IMR-90 (cell line): ENCODE data around the gene EPB41L3. TPM values are rescaled to one million over a fixed set of nuclear protein-coding genes. Genes with fewer than 3 reads are reported as not detected.

Experiments
- ATAC-seq: fragments of 200-7000 bp; cut with Tn5 transposase; 2 replicates; pipeline ENCODE4 v1.9.1; 2020; ENCODE audit warnings: low read depth, mild to moderate bottlenecking, moderate library complexity
- BruUV-seq: library from RNA; stranded (reverse); fragments of 400-500 nt; replicated peaks from 2 replicates; lab custom pipeline; 2021; lab: Mats Ljungman, UMichigan
- CTCF ChIA-PET: fragments of 300-600 bp; formaldehyde crosslinking; extraction: SDS; loops from one replicate; lab custom pipeline; 2021; ENCODE audit warnings: antibody characterized with exemption; lab: Yijun Ruan, JAX
- POLR2A ChIA-PET: fragments of 300-600 bp; sonication (Branson Sonifier 250); formaldehyde crosslinking; loops from one replicate; lab custom pipeline; 2022; ENCODE audit warnings: antibody characterized with exemption; ENCODE audit not compliant: unreplicated experiment; lab: Charles Lee
- DNase-seq: peaks from one replicate; pipeline ENCODE4 v3.0.0; 2013
- H2AFZ ChIP-seq: replicated peaks from 2 replicates; pipeline ENCODE3; 2013; ENCODE audit warnings: low read length, mild to moderate bottlenecking; ENCODE audit not compliant: poor library complexity
- H2AK5ac ChIP-seq: 2 replicates; pipeline ENCODE4 v1.6.1; 2013; ENCODE audit warnings: low read depth, low read length, inconsistent platforms
- H2AK9ac ChIP-seq: replicated peaks from 2 replicates; pipeline ENCODE3; 2013; ENCODE audit warnings: mild to moderate bottlenecking, low read depth, low read length, moderate library complexity; ENCODE audit not compliant: poor library complexity
- H2BK120ac ChIP-seq: 2 replicates; pipeline ENCODE4 v1.6.1; 2013; ENCODE audit warnings: low read depth, low read length, inconsistent platforms
- H2BK15ac ChIP-seq: 3 replicates; pipeline ENCODE4 v1.6.1; 2013; ENCODE audit warnings: low read depth, low read length, inconsistent platforms
- H2BK20ac ChIP-seq: 2 replicates; pipeline ENCODE4 v1.6.1; 2013; ENCODE audit warnings: low read depth, mild to moderate bottlenecking, inconsistent platforms, low read length, moderate library complexity
- H2BK5ac ChIP-seq: 2 replicates; pipeline ENCODE4 v1.6.1; 2013; ENCODE audit warnings: mild to moderate bottlenecking, low read depth, low read length, inconsistent platforms; ENCODE audit not compliant: poor library complexity, severe bottlenecking
- H3K14ac ChIP-seq: replicated peaks from 2 replicates; pipeline ENCODE4 v1.6.1; 2013; ENCODE audit warnings: low read depth, low read length, inconsistent platforms
- H3K18ac ChIP-seq: 2 replicates; pipeline ENCODE4 v1.6.1; 2013; ENCODE audit warnings: low read depth, low read length, control low read depth
- H3K23ac ChIP-seq: 2 replicates; pipeline ENCODE4 v1.6.1; 2013; ENCODE audit warnings: low read depth, low read length, inconsistent platforms
- H3K27ac ChIP-seq: 2 replicates; pipeline ENCODE4 v1.5.1; 2013; ENCODE audit warnings: mild to moderate bottlenecking, control low read depth, low read length; ENCODE audit not compliant: insufficient read depth
- H3K27me3 ChIP-seq: 2 replicates; pipeline ENCODE4 v1.6.1; 2013; ENCODE audit warnings: low read length; ENCODE audit not compliant: control insufficient read depth, insufficient read depth
- H3K36me3 ChIP-seq: 2 replicates; pipeline ENCODE4 v1.6.1; 2013; ENCODE audit warnings: low read length, mixed read lengths; ENCODE audit not compliant: control insufficient read depth, insufficient read depth
- H3K4ac ChIP-seq: 2 replicates; pipeline ENCODE4 v1.6.1; 2013; ENCODE audit warnings: low read depth, low read length, inconsistent platforms
- H3K4me1 ChIP-seq: 2 replicates; pipeline ENCODE4 v1.6.1; 2013; ENCODE audit warnings: low read length, mixed read lengths; ENCODE audit not compliant: control insufficient read depth, insufficient read depth
- H3K4me2 ChIP-seq: 2 replicates; pipeline ENCODE4 v1.6.1; 2013; ENCODE audit warnings: low read depth, mild to moderate bottlenecking, control low read depth, low read length, moderate library complexity
- H3K4me3 ChIP-seq: 2 replicates; pipeline ENCODE4 v1.5.1; 2013; ENCODE audit warnings: low read depth, mild to moderate bottlenecking, control low read depth, low read length, moderate library complexity; ENCODE audit not compliant: insufficient read depth
- H3K56ac ChIP-seq: 2 replicates; pipeline ENCODE4 v1.6.1; 2013; ENCODE audit warnings: low read length, inconsistent platforms; ENCODE audit not compliant: insufficient read depth; ENCODE audit errors: extremely low read depth
- H3K79me1 ChIP-seq, 2 experiments: 2 replicates each; pipeline ENCODE4 v1.6.1; 2013; ENCODE audit warnings: low read length in 2 of 2, inconsistent platforms in 1 of 2, low read depth in 1 of 2
- H3K9ac ChIP-seq: 2 replicates; pipeline ENCODE4 v1.6.1; 2013; ENCODE audit warnings: low read depth, low read length, control low read depth
- H3K9me1 ChIP-seq: 2 replicates; pipeline ENCODE4 v1.6.1; 2013; ENCODE audit warnings: low read length, inconsistent platforms; ENCODE audit not compliant: insufficient read depth
- H3K9me3 ChIP-seq: 2 replicates; pipeline ENCODE4 v1.6.1; 2013; ENCODE audit warnings: low read length; ENCODE audit not compliant: control insufficient read depth, insufficient read depth
- H4K20me1 ChIP-seq: 2 replicates; pipeline ENCODE4 v1.6.1; 2013; ENCODE audit warnings: low read length, inconsistent platforms; ENCODE audit not compliant: insufficient read depth
- H4K5ac ChIP-seq: 2 replicates; pipeline ENCODE4 v1.6.1; 2013; ENCODE audit warnings: mild to moderate bottlenecking, low read depth, low read length, control low read depth
- H4K8ac ChIP-seq, 2 experiments: 2 replicates each; pipeline ENCODE4 v1.6.1; 2013; ENCODE audit warnings: low read depth in 2 of 2, low read length in 2 of 2, control low read depth in 1 of 2, inconsistent platforms in 1 of 2
- H4K91ac ChIP-seq: 2 replicates; pipeline ENCODE4 v1.6.1; 2013; ENCODE audit warnings: low read depth, low read length, inconsistent platforms; ENCODE audit not compliant: insufficient read depth
- BHLHE40 ChIP-seq: fragments of 150-350 bp; IDR thresholded peaks from 2 replicates; pipeline ENCODE4 v1.6.1; 2016; ENCODE audit warnings: mild to moderate bottlenecking, low read depth, low read length
- CEBPB ChIP-seq: IDR thresholded peaks from 2 replicates; pipeline ENCODE4 v1.6.1; 2012; ENCODE audit warnings: low read depth, low read length, improper control_type of control experiment
- CHD1 ChIP-seq: IDR thresholded peaks from 2 replicates; pipeline ENCODE4 v1.6.1; 2012; ENCODE audit warnings: low read depth, low read length, improper control_type of control experiment
- CTCF ChIP-seq: conservative IDR thresholded peaks from 2 replicates; pipeline ENCODE4 v1.5.1; 2012; ENCODE audit warnings: mild to moderate bottlenecking, low read depth, low read length, improper control_type of control experiment
- ELK1 ChIP-seq: fragments of 150-350 bp; IDR thresholded peaks from 2 replicates; pipeline ENCODE4 v1.6.1; 2016; ENCODE audit warnings: low read depth, mild to moderate bottlenecking, low read length, moderate library complexity, borderline replicate concordance
- FOS ChIP-seq: fragments of 150-350 bp; IDR thresholded peaks from 2 replicates; pipeline ENCODE4 v1.6.1; 2016; ENCODE audit warnings: low read depth, low read length
- MAFK ChIP-seq: IDR thresholded peaks from 2 replicates; pipeline ENCODE4 v1.6.1; 2012; ENCODE audit warnings: low read depth, low read length, improper control_type of control experiment
- MAZ ChIP-seq: IDR thresholded peaks from 2 replicates; pipeline ENCODE4 v1.6.1; 2012; ENCODE audit warnings: low read depth, mild to moderate bottlenecking, low read length, improper control_type of control experiment, moderate library complexity, borderline replicate concordance
- MXI1 ChIP-seq: IDR thresholded peaks from 2 replicates; pipeline ENCODE4 v1.6.1; 2012; ENCODE audit warnings: low read depth, mild to moderate bottlenecking, low read length, moderate library complexity, borderline replicate concordance
- NFE2L2 ChIP-seq: fragments of 150-350 bp; IDR thresholded peaks from 2 replicates; pipeline ENCODE4 v1.6.1; 2016; ENCODE audit warnings: low read depth, mild to moderate bottlenecking, low read length
- POLR2A ChIP-seq: IDR thresholded peaks from 2 replicates; pipeline ENCODE4 v1.6.1; 2012; ENCODE audit warnings: mild to moderate bottlenecking, low read depth, low read length
- RAD21 ChIP-seq: IDR thresholded peaks from 2 replicates; pipeline ENCODE4 v1.6.1; 2012; ENCODE audit warnings: low read length, improper control_type of control experiment
- RCOR1 ChIP-seq: IDR thresholded peaks from 2 replicates; pipeline ENCODE4 v1.6.1; 2012; ENCODE audit warnings: mild to moderate bottlenecking, low read length, improper control_type of control experiment; ENCODE audit not compliant: insufficient replicate concordance
- RFX5 ChIP-seq: IDR thresholded peaks from 2 replicates; pipeline ENCODE4 v1.8.0; 2012; ENCODE audit warnings: low read depth, mild to moderate bottlenecking, low read length, moderate library complexity
- SMC3 ChIP-seq: fragments of 150-350 bp; IDR thresholded peaks from 2 replicates; pipeline ENCODE4 v1.6.1; 2016; ENCODE audit warnings: low read depth, mild to moderate bottlenecking, antibody characterized with exemption, low read length, moderate library complexity
- USF2 ChIP-seq: fragments of 150-350 bp; IDR thresholded peaks from 2 replicates; pipeline ENCODE4 v1.6.1; 2017; ENCODE audit warnings: mild to moderate bottlenecking, antibody characterized with exemption, low read length, low read depth
- WGBS, 2 experiments: methylation state at CpG; one replicate each; pipeline versions ENCODE4 v1.1.5 to v1.1.7; 2013; ENCODE audit warnings: missing lambda C conversion rate in 2 of 2; ENCODE audit not compliant: insufficient read length in 1 of 2; ENCODE audit errors: extremely low coverage in 2 of 2; 5-methylcytosine and 5-hydroxymethylcytosine counted together
- dilution Hi-C: fragments of 300-500 bp; cut with HindIII; formaldehyde crosslinking; loops from one replicate; pipeline ENCODE4 v1.14.3; 2018; ENCODE audit warnings: low sequenced_read_pairs; ENCODE audit not compliant: unreplicated experiment
- in situ Hi-C: fragments of 300-500 bp; cut with MboI; formaldehyde crosslinking; loops from 3 replicates; pipeline ENCODE4 v1.14.3; 2019; ENCODE audit warnings: low sequenced_read_pairs, inconsistent platforms, mixed read lengths
- intact Hi-C: fragments of 100-400 bp; cut with micrococcal nuclease; formaldehyde crosslinking; loops from 2 replicates; pipeline ENCODE4 v1.10.0; 2022
- polyA plus RNA-seq, 3 experiments: library from polyadenylated mRNA; depleted of rRNA; stranded (reverse); fragments of >200 nt; gene quantifications; 2 replicates each; pipeline ENCODE4 v1.2.3, GENCODE V29; 2012; ENCODE audit warnings: low replicate concordance in 1 of 3
- total RNA-seq: library from RNA; depleted of rRNA; stranded (reverse); fragments of >200 nt; gene quantifications from 2 replicates; pipeline ENCODE4 v1.2.3, GENCODE V29; 2012

The EPB41L3 gene
- total and polyA plus RNA-seq, 2 of the 4 experiments (the other 2 are of a cell fraction): 36.6 to 70.3 TPM

GRCh38 chr18:5455674-5456073, 88.1 kb downstream of the EPB41L3 start:
- Histone ChIP-seq H3K79me1 (peaks cover 10 to 33% of the 10 kb centered on the region in 2 experiments; a peak in 3 of 4 replicates), H3K27me3 (no peaks in the 10 kb centered on the region), H3K14ac (no peak overlapping the region), H3K4me1 (peaks cover 3% of the 10 kb centered on the region), H3K4me3 (no peak overlapping the region), H2BK120ac (no peak overlapping the region), H3K36me3 (no peaks in the 10 kb centered on the region), H3K27ac (no peak overlapping the region), H2AK5ac (no peak overlapping the region), H2AK9ac (no peak overlapping the region), H3K9ac (no peak overlapping the region), H4K20me1 (no peaks in the 10 kb centered on the region), H2BK15ac (no peak overlapping the region), H2BK20ac (0 out of 2 replicates have a peak overlapping the region, but pooled peaks have one; percentile 49), H4K91ac (no peak overlapping the region), H3K18ac (no peak overlapping the region; the same call in 1 of the 2 replicates), H3K4ac (no peak overlapping the region; the same call in 1 of the 2 replicates), H3K9me3 (no peaks in the 10 kb centered on the region), H4K5ac (no peak overlapping the region), H3K9me1 (no peaks in the 10 kb centered on the region), H3K23ac (no peak overlapping the region), H2BK5ac (peak overlapping the region; percentile 1), H4K8ac (peak overlapping the region in 1 of 2 experiments; percentile 80; a peak in 1 of 4 replicates), H3K56ac (no peak overlapping the region), H3K4me2 (peak overlapping the region; percentile 12; the same call in 1 of the 2 replicates), H2AFZ (no peak overlapping the region)
- TF ChIP-seq MAZ (no peak), ELK1 (no peak), POLR2A (0 out of 2 replicates have a peak, but pooled peaks have one; percentile 35), RCOR1 (no peak), SMC3 (no peak), BHLHE40 (no peak), RAD21 (no peak), CHD1 (no peak), USF2 (no peak), NFE2L2 (no peak), MAFK (no peak), CTCF (no peak), RFX5 (no peak), MXI1 (no peak), FOS (peak; percentile 25; the same call in 1 of the 2 replicates), CEBPB (0 out of 2 replicates have a peak, but pooled peaks have one; percentile 1)
- ChIA-PET CTCF (no interaction called here), POLR2A (no interaction called here)
- WGBS, 2 experiments: no CpG with 5 or more reads among the region's 7 CpGs
- intact Hi-C loops (loop anchor here (1.0 kb wide), 1 partner anchor 91 kb away; no protein-coding TSS in a partner anchor), dilution Hi-C loops (no loop called here), in situ Hi-C loops (no loop called here)
- BruUV-seq: no TSS peak
- ATAC-seq (no peak), DNase-seq (peak; percentile 96)
